Keratinocyte (primary cell): ENCODE data around the gene SLC7A4. TPM values are rescaled to one million over a fixed set of nuclear protein-coding genes. Genes with fewer than 3 reads are reported as not detected.

Source experiments
- DNase-seq: peaks from one replicate; pipeline ENCODE4 v3.0.0-alpha.2; 2011; ENCODE audit warnings: low read depth, missing footprints, low spot score
- FAIRE-seq: peaks from 2 replicates; lab custom pipeline; 2011; peaks lifted over from hg19 to GRCh38; lab: Jason Lieb, UNC
- H2AFZ ChIP-seq: 2 replicates; pipeline ENCODE4 v1.6.0; 2012; ENCODE audit warnings: low read length, control low read depth, inconsistent platforms; ENCODE audit not compliant: control insufficient read depth
- H3K27ac ChIP-seq: 2 replicates; pipeline ENCODE4 v1.5.1; 2011; ENCODE audit warnings: low read length; ENCODE audit not compliant: control insufficient read depth, insufficient read depth
- H3K27me3 ChIP-seq: 3 replicates; pipeline ENCODE4 v1.6.0; 2011; ENCODE audit warnings: low read length; ENCODE audit not compliant: control insufficient read depth, insufficient read depth; ENCODE audit errors: extremely low read depth
- H3K36me3 ChIP-seq, 2 experiments: 2 replicates in 1 of 2; 3 replicates in 1 of 2; pipeline ENCODE4 v1.5.1; 2011; ENCODE audit warnings: low read length in 2 of 2, mild to moderate bottlenecking in 1 of 2; ENCODE audit not compliant: control insufficient read depth in 2 of 2, insufficient read depth in 2 of 2; ENCODE audit errors: extremely low read depth in 1 of 2
- H3K4me1 ChIP-seq: 3 replicates; pipeline ENCODE4 v1.5.1; 2011; ENCODE audit warnings: low read length; ENCODE audit not compliant: control insufficient read depth, insufficient read depth; ENCODE audit errors: extremely low read depth
- H3K4me2 ChIP-seq: 3 replicates; pipeline ENCODE4 v1.6.0; 2011; ENCODE audit warnings: low read depth, low read length; ENCODE audit not compliant: control insufficient read depth, insufficient read depth; ENCODE audit errors: extremely low read depth
- H3K4me3 ChIP-seq, 3 experiments: fragments of 200-600 bp in 1 of 3; sonication (generic) in 1 of 3; 2 replicates in 2 of 3; 3 replicates in 1 of 3; pipeline ENCODE4 v1.5.1; 2011 to 2016; ENCODE audit warnings: low read length in 3 of 3, mild to moderate bottlenecking in 3 of 3, control low read depth in 2 of 3, inconsistent platforms in 1 of 3, low read depth in 1 of 3, mixed read lengths in 1 of 3, mixed run types in 1 of 3, moderate library complexity in 1 of 3; ENCODE audit not compliant: control insufficient read depth in 2 of 3, insufficient read depth in 2 of 3; ENCODE audit errors: extremely low read depth in 1 of 3
- H3K79me2 ChIP-seq: 2 replicates; pipeline ENCODE4 v1.6.0; 2012; ENCODE audit warnings: low read length; ENCODE audit not compliant: control insufficient read depth, insufficient read depth
- H3K9ac ChIP-seq: 3 replicates; pipeline ENCODE4 v1.6.0; 2011; ENCODE audit warnings: low read length; ENCODE audit not compliant: control insufficient read depth, insufficient read depth; ENCODE audit errors: extremely low read depth
- H3K9me1 ChIP-seq: 3 replicates; pipeline ENCODE4 v1.6.0; 2011; ENCODE audit warnings: low read length; ENCODE audit not compliant: control insufficient read depth, insufficient read depth; ENCODE audit errors: extremely low read depth
- H3K9me3 ChIP-seq: 2 replicates; pipeline ENCODE4 v1.5.1; 2012; ENCODE audit warnings: low read depth, low read length; ENCODE audit not compliant: control insufficient read depth
- H4K20me1 ChIP-seq: 3 replicates; pipeline ENCODE4 v1.6.0; 2011; ENCODE audit warnings: low read length; ENCODE audit not compliant: control insufficient read depth, insufficient read depth; ENCODE audit errors: extremely low read depth
- CTCF ChIP-seq, 3 experiments: IDR thresholded peaks in 1 of 3; conservative IDR thresholded peaks in 1 of 3; optimal IDR thresholded peaks in 1 of 3; 2 replicates in 2 of 3; 3 replicates in 1 of 3; pipeline versions ENCODE3 to v1.5.1; 2011; ENCODE audit warnings: low read length in 3 of 3, mild to moderate bottlenecking in 3 of 3, moderate library complexity in 2 of 3, control low read depth in 1 of 3, inconsistent platforms in 1 of 3; ENCODE audit not compliant: insufficient read depth in 2 of 3; ENCODE audit errors: extremely low read depth in 1 of 3
- EZH2 ChIP-seq: IDR thresholded peaks from one replicate; pipeline ENCODE4 v1.6.1; 2012; ENCODE audit warnings: inconsistent platforms, mild to moderate bottlenecking, low read length, moderate library complexity
- dilution Hi-C: fragments of 300-500 bp; cut with MboI; formaldehyde crosslinking; loops from one replicate; pipeline ENCODE4 v1.7.0; 2020; ENCODE audit warnings: low sequenced_read_pairs; ENCODE audit not compliant: extremely low pct_ligation_motif_present
- polyA plus RNA-seq, 5 experiments: library from polyadenylated mRNA; depleted of rRNA in 3 of 5; stranded (reverse) in 3 of 5; stranded (forward) in 1 of 5; unstranded in 1 of 5; fragments of >200 nt; gene quantifications; 1 replicate in 1 of 5; 2 replicates in 3 of 5; 3 replicates in 1 of 5; pipeline versions ENCODE4 v1.2.1 to v1.2.3, GENCODE V29; 2011 to 2012; ENCODE audit warnings: missing spikeins in 2 of 5, low read depth in 1 of 5, low replicate concordance in 1 of 5

SLC7A4 gene
- polyA plus RNA-seq, 1 donor (not counting 4 experiments of a cell fraction or from before 2014, with no cell fraction given), result 0.10 TPM

DNA sequence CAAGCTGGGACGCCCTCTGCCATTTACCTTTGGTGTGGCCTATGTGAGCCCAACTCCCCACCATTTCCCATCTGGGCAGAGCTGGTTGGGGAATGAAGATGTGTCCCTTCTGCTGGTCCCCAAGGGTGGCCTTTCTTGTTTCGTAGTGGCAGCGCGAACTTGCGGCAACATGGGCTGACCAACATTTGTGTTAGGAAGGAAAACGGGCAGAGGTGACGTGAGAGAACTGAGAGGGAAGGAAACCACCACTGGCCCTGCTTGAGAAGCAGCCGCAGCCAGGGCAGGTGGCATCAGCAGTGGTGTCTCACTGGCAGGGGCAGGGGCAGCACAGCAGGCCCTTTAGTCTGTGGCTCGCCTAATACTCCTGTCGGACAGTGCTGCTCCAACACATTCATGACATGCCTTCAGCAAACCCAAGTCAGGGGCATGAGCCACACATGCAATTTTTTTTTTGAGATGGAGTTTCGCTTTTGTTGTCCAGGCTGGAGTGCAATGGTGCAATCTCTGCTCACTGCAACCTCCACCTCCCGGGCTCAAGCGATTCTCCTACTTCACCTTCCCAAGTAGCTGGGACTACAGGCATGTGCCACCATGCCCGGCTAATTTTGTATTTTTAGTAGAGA, 43.3 kb upstream of the SLC7A4 start:
- Histone ChIP-seq H3K79me2 (no peaks in the 10 kb centered on the region), H3K4me2 (no peak overlapping the region), H3K4me1 (peaks cover 21% of the 10 kb centered on the region), H3K9ac (no peak overlapping the region), H4K20me1 (no peaks in the 10 kb centered on the region), H3K27me3 (no peaks in the 10 kb centered on the region), H2AFZ (no peak overlapping the region), H3K9me3 (no peaks in the 10 kb centered on the region), H3K36me3 (no peaks in the 10 kb centered on the region), H3K9me1 (no peaks in the 10 kb centered on the region), H3K4me3 (no peak overlapping the region), H3K27ac (no peak overlapping the region)
- DNase-seq, result no peak
- no peak for TF ChIP-seq EZH2
- TF ChIP-seq CTCF (optimal IDR thresholded peaks at IDR 0.05 in 1 of 3, IDR thresholded peaks at IDR 0.05 in 1 of 3, conservative IDR thresholded peaks at IDR 0.05 in 1 of 3; ENCODE audit: extremely low read depth in 1 of 3, insufficient read depth in 2 of 3, low read length in 3 of 3), result no peak
- dilution Hi-C loops, result no loop called here
- FAIRE-seq, result no peak

DNA sequence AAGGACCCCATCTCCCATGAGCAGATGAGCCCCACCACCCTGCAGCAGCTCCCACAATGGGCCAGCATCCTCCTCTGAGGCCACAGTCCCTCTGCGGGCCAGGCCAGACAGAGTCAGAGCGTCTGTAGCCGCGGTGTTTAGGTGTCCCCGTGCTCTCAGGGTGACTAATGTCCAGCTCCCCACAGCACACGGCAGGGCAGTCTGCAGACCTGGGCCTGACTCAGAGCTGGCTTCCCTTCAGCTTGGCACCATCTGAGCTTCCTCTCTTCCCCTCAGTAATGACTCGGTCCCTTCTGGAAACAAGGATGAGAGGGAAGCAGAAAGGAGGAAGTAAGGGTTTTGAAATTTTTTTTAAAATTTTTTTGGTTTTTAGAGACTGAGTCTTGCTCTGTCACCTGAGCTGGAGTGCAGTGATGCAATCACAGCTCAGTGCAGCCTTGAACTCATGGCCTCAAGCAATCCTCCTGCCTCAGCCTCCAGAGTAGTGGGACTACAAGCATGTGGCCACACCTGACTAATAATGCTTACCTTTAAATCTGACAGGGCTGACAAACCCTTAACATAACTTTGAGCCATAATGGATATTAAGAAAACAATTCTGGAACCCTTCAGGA, 41.8 kb upstream of the SLC7A4 start:
- Histone ChIP-seq H3K9ac (no peak overlapping the region), H3K9me3 (no peaks in the 10 kb centered on the region), H3K4me3 (no peak overlapping the region), H3K27me3 (no peaks in the 10 kb centered on the region), H3K4me1 (peaks cover 21% of the 10 kb centered on the region), H4K20me1 (no peaks in the 10 kb centered on the region), H3K36me3 (no peaks in the 10 kb centered on the region), H3K9me1 (no peaks in the 10 kb centered on the region), H3K27ac (no peak overlapping the region), H3K4me2 (no peak overlapping the region), H3K79me2 (no peaks in the 10 kb centered on the region), H2AFZ (no peak overlapping the region)
- FAIRE-seq (peak; percentile 56), DNase-seq (no peak)
- TF ChIP-seq CTCF (optimal IDR thresholded peaks at IDR 0.05 in 1 of 3, IDR thresholded peaks at IDR 0.05 in 1 of 3, conservative IDR thresholded peaks at IDR 0.05 in 1 of 3; ENCODE audit: extremely low read depth in 1 of 3, insufficient read depth in 2 of 3, low read length in 3 of 3) (no peak), EZH2 (no peak)
- dilution Hi-C loops, result no loop called here
